GM18909 (cell line): Measurements from ENCODE around the gene MOB3A.
"Not testable (repeated sequence)": the region's sequence is repeated elsewhere in the genome, so short reads cannot be mapped to it uniquely, and the experiment has no call there.

Source experiments
- ATAC-seq: cut with Tn5 transposase; IDR thresholded peaks from one replicate; pipeline ENCODE4 v1.9.1; 2021; ENCODE audit warnings: mild to moderate bottlenecking; ENCODE audit not compliant: unreplicated experiment, poor library complexity

Gene MOB3A

DNA sequence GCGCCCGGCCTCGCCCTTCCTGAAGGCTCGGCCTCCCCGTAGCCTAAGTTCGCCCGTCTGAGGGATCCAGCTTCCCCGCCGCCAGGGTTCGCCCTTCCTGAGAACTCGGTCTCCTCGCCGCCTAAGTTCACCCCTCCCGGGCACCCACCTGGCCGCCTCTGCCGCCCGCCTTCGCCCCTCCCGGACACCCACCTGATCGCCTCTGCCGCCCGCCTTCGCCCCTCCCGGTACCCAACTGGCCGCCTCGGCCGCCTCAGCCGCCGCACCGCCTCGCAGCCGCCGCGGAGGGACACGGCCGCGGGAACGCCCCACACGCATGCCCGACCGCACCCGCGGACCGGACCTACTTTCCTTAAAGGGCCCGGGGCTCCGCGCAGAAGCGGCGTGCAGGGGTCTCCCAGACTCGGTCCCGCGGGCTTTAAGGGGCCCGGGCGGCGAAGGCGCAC lies at the start of gene MOB3A:
MOB3A (minus strand) TSS at position 293 of the 446 bp plus-strand sequence. CDS start 17,766 bp downstream, outside the sequence.
- ATAC-seq = peak; percentile 42

DNA sequence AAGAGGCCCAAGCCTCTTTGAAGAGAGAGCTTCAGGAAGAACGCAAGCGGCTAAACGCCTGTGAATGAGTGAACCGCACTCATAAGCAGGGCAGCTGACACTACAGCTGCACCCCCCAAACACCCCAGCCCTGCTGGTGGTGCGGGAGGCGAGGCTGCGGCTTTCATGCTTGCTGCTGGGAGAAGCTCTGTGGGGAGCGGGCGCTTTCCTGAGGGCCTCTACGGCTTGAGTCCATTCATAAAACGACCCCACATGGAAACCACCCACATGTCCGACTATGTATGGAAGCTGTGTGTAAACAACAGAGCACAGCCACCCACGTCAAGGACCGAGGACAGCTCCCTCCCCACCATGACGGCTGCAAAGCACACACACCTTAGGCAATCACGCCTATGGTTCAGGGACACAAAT lies 49.7 kb upstream of the MOB3A start:
- no peak for ATAC-seq

DNA sequence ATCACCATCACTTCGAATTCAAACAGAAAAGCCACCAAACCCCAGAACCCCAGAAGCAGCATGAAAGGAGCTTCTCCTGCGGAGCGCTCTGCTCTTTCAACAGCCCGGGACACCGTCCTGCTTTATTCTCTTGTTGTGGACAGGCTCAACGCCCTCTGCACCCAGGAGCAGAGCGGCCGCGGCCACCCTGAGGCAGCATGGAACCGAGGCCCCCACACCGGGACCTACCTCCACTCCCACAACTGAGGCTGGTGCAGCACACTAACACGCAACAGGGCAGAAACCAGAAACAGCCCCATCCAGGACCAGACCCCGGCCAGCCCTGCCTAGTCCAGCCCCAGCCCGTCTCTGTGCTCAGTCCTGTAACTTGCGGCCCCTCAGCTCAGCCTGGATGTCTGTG lies 48.1 kb upstream of the MOB3A start:
- no peak for ATAC-seq

DNA sequence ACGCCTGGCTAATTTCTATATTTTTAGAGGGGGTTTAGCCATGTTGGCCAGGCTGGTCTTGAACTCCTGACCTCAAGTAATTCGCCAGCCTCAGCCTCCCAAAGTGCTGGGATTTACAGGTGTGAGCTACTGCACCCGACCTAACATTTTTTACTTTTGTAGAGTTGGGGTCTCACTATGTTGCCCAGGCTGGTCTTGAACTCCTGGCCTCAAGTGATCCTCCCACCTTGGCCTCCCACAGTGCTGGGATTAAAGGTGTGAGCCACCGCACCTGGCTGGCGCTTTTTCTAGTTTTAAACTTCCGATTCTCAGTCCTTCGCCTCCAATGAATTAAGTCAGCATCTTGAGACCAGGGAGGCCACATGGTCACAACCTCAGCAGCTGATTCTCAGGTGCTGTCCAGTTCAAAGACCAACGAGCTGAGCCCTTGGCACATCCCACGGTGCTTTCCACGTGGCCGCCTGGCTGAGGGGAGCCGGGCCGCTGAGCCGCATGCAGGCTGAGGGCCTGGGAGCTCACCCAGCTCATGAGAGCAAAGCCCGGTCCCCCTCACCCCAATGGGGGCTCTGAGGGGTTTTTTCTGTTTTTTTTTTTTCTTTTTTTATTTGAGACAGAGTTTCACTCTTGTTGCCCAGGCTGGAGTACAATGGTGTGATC lies 46.2 kb upstream of the MOB3A start:
- no peak for ATAC-seq

DNA sequence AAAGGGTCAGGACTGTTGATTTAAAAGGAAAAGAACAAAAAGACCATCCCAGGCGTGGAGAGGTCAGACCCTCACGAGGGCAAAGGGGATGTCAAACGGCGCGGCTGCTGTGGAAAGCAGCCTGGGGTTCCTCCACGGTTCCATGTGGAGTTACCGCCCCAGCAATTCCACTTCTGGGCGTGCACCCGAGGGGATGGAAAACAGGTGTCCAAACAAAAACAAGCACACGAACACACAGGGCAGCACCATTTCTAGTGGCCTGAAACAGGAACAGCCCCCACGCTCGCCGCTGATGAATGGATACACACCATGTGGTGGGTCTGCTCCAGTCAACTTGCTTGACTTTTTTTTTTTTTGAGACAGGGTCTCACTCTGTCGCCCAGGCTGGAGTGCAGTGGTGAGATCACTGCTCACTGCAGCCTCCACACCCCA lies 44.0 kb upstream of the MOB3A start:
- ATAC-seq = no peak

DNA sequence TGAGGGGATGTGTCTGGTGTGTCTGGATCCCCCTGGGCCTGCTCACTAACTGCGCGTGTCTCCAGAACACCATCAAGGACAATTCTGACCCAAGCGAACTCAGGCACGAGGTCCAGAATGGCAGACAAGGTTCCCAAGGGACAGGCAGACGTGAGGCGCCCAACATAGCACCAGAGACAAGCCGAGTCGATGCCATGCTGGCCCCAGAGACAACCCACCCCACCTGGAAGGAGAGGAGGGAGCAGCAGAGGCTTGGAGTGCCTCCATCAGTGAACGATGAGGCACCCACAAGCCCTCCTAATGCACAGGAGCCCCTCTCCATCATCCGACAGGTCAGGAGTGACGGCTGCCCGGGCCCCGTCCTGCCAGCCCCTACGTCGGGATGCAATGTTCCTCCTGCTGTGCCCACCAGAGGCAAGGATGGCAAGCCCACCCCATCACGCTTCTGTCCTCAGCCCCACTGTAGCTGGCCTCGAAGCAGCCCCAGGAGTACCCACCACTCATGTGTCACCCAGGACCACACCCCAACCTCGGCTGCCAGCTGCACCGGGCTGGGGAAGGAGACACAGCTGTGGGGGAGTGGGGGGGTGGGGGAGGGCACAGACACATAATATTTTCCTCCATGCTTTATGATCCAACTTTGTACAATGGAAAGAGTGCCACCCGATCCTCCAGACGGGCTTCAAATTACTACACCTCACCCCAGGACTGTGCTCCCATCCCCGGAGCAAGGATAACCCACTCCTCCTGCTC lies 43.4 kb upstream of the MOB3A start:
- no peak for ATAC-seq

DNA sequence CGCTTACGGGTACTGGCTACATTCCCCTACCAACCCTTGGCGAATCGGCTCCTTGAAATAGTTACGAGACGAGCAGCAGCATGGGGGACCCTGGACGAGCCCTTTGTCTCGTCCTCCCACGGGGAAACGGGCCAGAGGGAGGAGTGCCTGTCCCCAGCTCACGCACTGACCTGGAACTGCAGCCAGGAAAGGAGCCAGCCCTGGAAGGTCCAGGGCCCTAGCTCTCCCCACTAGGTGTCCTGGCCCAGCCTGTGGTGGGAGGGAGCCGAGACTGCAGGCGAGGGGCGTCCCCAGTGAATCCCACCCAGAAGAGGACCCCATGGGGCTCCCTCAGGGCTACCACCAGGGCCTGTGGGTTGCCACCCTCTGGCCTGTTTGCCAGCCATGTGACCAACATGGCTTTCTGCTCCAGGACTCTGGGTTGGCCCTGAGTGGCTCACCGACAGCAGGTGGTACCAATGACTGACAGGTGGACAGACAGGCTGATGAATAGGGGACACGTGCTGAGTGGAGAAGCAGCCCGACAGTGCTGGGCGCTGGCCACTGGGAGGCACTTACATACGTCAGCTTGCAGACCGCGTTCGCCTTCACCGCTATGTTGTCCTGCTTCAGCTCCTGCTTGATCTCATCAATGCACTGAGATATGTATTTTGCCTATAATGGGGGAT lies 42.1 kb upstream of the MOB3A start:
- no peak for ATAC-seq

DNA sequence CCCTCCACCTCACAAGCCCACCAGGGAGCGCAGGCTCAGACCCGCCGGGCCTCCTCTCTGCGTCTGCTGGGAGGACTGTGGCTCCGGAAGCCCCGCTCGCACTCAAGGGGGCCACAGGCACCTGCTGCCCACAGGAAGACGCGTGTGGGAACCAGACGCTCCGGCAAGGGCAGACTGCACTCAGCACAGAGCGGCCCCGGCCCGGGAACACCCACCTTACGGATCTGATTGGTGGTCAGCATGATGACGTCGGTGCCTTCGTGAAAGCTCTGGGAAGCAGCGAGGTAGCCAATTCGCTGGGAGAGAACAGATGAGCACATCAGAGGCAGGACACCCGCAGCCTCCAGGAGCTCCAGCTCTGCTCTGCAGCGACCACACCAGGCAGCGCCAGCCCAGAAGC lies 40.7 kb upstream of the MOB3A start:
- ATAC-seq = no peak

DNA sequence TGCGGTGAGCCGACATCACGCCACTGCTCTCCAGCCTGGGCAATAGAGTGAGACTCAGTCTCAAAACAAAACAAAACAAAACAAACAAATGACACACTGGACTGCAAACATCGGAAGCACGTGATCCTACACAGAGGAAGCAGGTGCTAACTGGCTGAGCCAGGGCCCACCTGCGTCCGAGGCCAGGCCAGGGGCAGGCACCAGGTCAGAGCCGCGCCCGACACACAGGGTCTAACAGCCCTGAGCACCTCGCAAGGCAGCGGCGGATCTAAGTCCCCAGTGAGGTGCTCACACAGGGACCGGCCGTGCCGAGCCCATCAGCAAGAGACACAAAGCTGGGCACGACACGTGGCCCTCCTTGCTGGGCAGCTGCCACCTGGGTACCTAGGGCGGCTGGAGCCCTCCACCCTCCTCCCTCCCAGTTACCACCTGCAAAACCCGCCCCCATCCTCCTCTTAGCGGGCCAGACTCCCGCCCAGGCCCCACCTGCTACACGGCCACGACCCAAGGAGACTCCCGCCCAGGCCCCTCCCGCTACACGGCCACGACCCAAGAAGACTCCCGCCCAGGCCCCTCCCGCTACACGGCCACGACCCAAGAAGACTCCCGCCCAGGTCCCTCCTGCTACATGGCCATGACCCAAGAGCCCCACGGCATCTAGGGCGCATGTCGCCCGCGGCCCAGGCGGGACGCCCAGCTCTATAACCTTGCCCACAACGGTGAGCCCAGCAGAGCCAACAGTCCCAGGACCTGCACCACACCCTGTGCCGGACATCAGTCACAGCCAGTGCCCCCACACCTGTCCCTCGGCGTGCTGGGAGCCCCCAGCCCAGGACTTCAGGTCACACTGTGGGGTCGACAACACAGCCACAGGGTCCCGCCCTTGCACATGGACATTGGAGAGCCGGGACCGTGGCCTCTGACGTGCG lies 39.6 kb upstream of the MOB3A start:
- ATAC-seq = no peak

DNA sequence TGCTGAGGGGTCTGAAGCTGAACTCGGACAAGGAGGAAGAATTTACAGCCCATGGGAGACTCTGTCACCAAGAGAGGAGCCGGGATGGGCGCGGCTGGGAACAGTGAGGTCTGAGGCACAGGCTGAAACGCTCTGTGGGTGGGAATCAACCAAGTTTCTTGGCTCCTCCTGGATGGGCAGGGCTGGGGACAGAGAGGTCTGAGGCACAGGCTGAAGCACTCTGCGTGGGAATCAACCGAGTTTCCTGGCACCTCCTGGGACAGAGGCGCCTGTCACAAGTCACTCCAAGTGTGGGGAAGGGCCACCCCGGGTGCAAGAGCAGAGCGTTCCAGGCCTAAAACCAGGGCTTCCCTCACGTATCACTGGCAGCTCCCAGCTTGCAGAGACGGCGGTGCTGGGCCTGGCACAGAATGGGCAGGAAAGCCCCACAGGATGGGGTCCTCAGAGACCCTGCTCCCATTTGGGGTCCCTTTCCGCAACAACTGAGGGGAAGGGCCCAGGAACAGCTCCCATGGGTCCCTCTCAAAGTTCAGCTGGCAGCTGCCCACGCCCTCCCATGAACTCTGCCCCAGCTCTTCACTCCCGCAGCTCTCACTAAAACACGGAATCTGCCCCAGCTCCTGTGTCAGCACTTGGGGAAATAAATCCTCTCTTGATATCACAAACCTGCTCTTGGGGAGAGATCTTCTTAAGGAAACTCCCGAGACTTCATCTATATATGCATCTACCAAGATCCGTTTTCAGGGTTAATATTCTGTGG lies 36.8 kb upstream of the MOB3A start:
- no peak for ATAC-seq

DNA sequence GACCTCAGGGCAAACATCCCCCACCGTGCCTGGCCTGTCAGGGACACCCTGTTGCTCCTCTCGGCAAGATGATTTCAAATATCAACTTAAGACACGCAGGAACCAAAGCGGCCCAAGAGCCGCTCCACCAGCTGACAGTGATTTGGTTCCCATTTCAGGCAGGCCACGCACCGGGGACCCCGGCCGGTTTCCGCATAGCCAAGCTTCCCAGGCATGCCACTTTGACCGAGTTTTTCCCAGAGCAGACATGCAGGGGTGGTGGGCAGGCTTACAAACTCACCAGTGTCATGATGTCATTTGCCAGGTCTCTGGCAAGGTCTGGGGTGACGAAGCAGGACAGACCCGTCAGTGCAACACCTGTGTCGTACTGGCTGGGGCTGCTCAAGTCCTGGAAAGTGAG lies 36.1 kb upstream of the MOB3A start:
- no peak for ATAC-seq

DNA sequence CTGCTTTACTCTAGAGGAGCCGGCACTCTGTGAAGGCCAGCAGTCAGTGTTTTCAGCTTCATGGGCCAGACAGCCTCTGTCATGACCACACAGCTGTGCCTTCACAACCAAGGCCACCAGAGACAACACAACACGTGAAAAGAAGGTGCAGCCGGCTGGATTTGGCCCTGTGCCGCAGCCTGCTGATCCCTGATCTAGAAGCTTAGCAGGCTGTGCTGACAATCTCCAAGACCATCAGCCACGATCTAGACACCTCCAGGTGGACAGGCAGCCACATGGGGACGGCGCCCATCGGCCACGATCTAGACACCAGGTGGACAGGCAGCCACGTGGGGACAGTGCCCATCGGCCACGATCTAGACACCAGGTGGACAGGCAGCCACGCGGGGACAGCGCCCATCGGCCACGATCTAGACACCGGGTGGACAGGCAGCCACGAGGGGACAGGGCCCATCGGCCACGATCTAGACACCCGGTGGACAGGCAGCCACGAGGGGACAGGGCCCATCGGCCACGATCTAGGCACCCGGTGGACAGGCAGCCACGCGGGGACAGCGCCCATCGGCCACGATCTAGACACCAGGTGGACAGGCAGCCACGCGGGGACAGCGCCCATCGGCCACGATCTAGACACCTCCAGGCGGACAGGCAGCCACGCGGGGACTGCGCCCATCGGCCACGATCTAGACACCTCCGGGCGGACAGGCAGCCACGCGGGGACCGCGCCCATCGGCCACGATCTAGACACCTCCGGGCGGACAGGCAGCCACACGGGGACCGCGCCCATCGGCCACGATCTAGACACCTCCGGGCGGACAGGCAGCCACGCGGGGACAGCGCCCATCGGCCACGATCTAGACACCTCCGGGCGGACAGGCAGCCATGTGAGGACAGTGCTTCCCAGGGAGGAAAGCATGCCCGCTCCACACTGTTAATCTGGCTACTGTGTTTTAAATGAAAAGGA lies 35.2 kb upstream of the MOB3A start:
- not testable (repeated sequence) for ATAC-seq

DNA sequence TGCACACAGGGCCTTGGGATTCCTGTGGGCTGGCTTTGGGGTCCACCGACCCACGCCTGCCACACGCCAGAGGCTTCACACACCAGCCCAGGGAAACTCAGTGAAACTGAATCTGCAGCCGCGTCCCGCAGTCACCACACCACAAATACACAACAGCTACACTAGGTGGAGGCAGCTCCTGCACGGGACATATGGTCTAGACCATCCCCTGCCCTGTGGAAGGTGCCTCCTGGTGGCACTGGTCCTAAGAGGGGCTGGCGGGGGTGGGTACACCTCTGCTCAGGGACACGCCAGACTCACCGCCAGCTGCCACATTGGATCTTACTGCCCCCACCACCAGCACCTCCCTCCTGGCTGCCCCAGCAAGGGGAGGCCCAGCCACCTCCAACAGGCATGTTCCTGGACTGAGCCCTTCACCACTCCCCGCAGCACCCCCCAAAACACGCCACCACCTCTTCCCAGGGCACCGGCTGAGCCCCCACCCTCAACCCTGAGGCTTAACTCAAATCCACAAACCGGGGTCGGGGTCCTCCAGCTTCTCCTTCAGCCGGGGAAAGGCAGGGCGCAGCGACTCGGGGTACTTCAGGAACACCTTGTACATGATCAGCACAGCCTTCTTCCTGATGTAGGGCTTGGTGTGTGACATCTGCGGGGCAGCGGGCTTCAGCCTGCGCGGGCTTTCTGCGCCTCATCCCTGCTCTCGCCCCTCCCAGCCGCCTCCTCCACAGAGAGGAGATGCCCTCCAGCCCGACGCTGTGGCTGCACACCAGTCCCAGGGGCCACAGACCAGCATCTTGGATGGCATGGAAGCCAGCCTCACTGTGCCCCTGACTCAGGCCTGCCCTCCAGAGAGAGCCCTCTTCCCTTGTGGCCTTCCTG lies 34.0 kb upstream of the MOB3A start:
- no peak for ATAC-seq

DNA sequence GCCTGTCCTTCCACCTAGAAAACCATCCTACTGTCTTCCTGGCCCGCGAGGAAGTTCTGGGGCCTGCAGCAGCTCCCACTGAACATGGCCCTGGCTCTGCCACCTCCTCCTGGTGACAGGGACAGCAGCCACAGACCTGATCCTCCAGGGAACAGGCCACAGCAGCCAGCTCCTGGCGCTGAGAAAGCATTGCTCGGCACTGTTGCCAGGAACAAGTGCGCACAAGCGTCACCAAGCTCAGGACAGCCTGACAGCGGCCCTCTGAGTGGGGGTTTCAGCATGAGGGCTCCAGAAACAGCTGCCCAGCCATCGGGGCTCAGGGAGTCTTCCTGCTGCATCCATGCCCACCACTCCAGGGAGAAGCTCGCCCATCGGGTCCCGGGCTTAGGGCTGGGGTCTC lies 33.4 kb upstream of the MOB3A start:
- ATAC-seq = no peak

DNA sequence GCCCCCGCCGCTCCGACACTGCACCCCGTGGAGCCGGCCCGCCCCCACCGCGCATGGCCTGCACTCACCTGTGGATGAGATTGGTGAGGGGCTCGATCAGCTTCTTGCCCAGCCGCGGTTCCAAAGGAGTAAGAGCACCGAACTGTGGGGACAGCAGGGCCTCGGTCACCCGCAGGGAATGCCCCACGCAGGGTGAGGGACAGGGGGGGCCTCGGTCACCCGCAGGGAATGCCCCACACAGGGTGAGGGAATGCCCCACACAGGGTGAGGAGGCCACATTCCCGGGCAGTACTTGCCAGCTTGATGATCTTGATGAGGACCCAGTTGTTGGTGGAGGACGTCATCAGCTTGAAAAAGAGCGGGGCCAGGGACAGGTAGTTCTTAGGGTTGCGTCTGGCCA lies 32.9 kb upstream of the MOB3A start:
- no peak for ATAC-seq

DNA sequence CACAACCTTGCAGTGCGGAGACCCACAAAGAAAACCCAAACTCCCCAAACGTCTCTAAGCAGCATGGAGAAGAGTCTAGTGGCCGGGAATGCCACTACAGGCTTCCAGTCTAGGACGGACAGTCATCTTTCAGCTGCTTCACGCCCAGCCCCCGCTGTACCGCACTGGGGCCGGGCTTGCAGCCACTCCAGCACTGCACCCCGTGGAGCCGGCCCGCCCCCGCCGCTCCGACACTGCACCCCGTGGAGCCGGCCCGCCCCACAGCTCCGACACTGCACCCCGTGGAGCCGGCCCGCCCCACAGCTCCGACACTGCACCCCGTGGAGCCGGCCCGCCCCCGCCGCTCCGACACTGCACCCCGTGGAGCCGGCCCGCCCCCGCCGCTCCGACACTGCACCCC lies 32.1 kb upstream of the MOB3A start:
- not testable (repeated sequence) for ATAC-seq

DNA sequence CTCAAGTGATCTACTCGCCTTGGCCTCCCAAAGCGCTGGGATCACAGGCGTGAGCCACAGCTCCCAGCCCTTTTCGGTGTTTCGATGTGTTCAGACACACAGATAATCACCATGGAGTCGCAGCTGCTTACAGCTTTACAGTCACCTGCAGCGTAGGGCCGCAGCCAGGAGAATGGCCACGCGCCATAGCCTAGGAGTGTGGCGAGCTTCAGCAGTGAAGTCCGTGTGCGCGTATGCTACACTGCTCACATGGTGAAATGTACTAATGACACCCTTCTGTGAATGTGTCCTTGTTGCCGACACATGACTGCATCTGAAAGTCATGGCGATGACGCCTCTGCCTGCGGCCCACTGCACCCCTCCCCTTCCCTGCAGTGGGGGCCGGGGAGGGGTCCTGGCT lies 31.6 kb upstream of the MOB3A start:
- ATAC-seq = no peak
